Gastrocnemius medialis (tissue), 4 donors: ENCODE results near the gene NADK.

ENCODE experiments used
- CTCF ChIP-seq, 5 experiments: fragments of 450-650 bp in 3 of 5; fragments of 200-600 bp in 2 of 5; sonication (generic) in 2 of 5; IDR thresholded peaks in 4 of 5; conservative IDR thresholded peaks in 1 of 5; 1 replicate in 4 of 5; 2 replicates in 1 of 5; pipeline ENCODE4 v1.5.1; 2016 to 2019; ENCODE audit warnings: antibody characterized with exemption in 5 of 5, mild to moderate bottlenecking in 3 of 5, moderate library complexity in 3 of 5
- POLR2A ChIP-seq, 2 donors: fragments of 450-650 bp; IDR thresholded peaks; one replicate each; pipeline ENCODE4 v1.6.1; 2017; ENCODE audit warnings: antibody characterized with exemption in 2 of 2, mild to moderate bottlenecking in 2 of 2, moderate library complexity in 2 of 2

GRCh38 chr1:1825217-1825616 is 46.9 kb upstream of the NADK start:
- no peak for TF ChIP-seq POLR2A (IDR thresholded peaks at IDR 0.05)
- no peak for TF ChIP-seq CTCF (IDR thresholded peaks at IDR 0.05 in 4 of 5, conservative IDR thresholded peaks at IDR 0.05 in 1 of 5)
